Lower lobe of right lung (tissue), 2 donors: ENCODE data around the gene HS3ST3A1. TPM values are rescaled to one million over a fixed set of nuclear protein-coding genes. Genes with fewer than 3 reads are reported as not detected.

ENCODE experiments used
- ATAC-seq, 2 donors: fragments of 200-7000 bp; cut with Tn5 transposase; one replicate each; pipeline ENCODE4 v1.9.1; 2020 to 2022; ENCODE audit warnings: mild to moderate bottlenecking in 2 of 2, moderate library complexity in 2 of 2
- DNase-seq: peaks from one replicate; pipeline ENCODE4 v3.0.0-alpha.2; 2020
- H3K27ac ChIP-seq: fragments of 200-600 bp; one replicate; pipeline ENCODE4 v1.8.0; 2022
- H3K27me3 ChIP-seq: fragments of 200-600 bp; one replicate; pipeline ENCODE4 v1.8.0; 2022; ENCODE audit warnings: low read depth
- H3K36me3 ChIP-seq: fragments of 200-600 bp; one replicate; pipeline ENCODE4 v1.8.0; 2022; ENCODE audit warnings: mild to moderate bottlenecking
- H3K4me1 ChIP-seq: fragments of 200-600 bp; one replicate; pipeline ENCODE4 v1.8.0; 2022
- H3K4me3 ChIP-seq: fragments of 200-600 bp; one replicate; pipeline ENCODE4 v1.8.0; 2022; ENCODE audit warnings: mild to moderate bottlenecking
- H3K9me3 ChIP-seq: fragments of 200-600 bp; one replicate; pipeline ENCODE4 v1.8.0; 2022
- intact Hi-C: fragments of 100-400 bp; cut with DNase I; formaldehyde crosslinking; loops from one replicate; pipeline ENCODE4 v1.11.0; 2022
- total RNA-seq: library from RNA; stranded (reverse); fragmentation: NEBNext Ultra II Directional; extraction: Animal tissue kit (Norgen Biotek cat#: 25700); gene quantifications from one replicate; pipeline ENCODE4 v1.2.1, GENCODE V29; 2021
- TF ChIP-seq, protein P1 (sequence below): fragments of 200-600 bp; IDR thresholded peaks from one replicate; pipeline ENCODE4 v1.8.0; 2022; ENCODE audit warnings: antibody characterized with exemption, mild to moderate bottlenecking
- donor health status: DM: no; HTN: yes; CAD: no; lungs with severe emphysema.

HS3ST3A1 gene
- total RNA-seq, 1 donor from 2014 or later = 0.53 TPM

DNA sequence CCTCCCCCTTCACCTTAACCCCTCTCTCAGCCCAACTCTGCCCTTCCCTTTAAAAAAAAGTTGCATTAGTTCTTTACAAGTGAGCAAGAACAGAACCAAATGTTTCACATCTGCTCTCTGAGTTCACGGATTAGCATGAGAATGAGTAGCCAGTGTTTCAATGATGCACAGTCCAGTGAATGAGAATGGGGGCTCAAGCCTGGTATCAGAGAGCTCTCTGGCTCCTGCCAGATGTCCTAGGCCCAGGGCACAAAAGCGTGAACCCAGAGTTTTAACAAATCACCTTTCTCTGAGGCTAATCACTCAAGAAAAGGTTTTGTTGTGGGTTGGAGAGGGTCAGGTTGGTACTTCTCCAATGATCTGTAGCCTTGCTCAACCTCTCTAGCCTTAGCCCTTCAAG is 41.5 kb upstream of the HS3ST3A1 start:
- H3K27ac ChIP-seq = no peak overlapping the region
- intact Hi-C loops = no loop called here
- TF ChIP-seq, protein P1, sequence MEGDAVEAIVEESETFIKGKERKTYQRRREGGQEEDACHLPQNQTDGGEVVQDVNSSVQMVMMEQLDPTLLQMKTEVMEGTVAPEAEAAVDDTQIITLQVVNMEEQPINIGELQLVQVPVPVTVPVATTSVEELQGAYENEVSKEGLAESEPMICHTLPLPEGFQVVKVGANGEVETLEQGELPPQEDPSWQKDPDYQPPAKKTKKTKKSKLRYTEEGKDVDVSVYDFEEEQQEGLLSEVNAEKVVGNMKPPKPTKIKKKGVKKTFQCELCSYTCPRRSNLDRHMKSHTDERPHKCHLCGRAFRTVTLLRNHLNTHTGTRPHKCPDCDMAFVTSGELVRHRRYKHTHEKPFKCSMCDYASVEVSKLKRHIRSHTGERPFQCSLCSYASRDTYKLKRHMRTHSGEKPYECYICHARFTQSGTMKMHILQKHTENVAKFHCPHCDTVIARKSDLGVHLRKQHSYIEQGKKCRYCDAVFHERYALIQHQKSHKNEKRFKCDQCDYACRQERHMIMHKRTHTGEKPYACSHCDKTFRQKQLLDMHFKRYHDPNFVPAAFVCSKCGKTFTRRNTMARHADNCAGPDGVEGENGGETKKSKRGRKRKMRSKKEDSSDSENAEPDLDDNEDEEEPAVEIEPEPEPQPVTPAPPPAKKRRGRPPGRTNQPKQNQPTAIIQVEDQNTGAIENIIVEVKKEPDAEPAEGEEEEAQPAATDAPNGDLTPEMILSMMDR = no peak
- no peaks in the 10 kb centered on the region for H3K9me3 ChIP-seq
- no peak for DNase-seq
- no peaks in the 10 kb centered on the region for H3K4me1 ChIP-seq
- H3K36me3 ChIP-seq = no peaks in the 10 kb centered on the region
- no peak overlapping the region for H3K4me3 ChIP-seq
- ATAC-seq = no peak
- no peaks in the 10 kb centered on the region for H3K27me3 ChIP-seq

DNA sequence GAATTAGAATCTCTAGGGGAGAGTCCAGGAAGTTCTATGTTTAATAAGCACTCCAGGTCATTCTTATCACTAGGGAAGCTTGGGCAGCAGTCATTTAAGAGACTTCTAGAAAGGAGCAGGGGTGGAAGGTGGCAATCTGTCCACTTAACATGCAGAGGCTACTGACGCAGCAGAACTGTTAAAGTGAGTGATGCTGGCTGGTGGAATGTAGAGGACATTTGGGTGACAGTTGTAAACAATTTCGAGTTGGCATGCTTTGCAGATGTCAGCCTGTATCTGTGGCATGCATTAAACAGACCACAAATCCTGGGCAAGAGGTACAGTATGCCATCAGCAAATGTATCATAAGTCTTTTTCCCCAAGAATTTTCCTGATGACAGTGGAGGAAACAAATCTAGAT is 40.5 kb upstream of the HS3ST3A1 start:
- Histone ChIP-seq H3K4me3 (no peak overlapping the region), H3K27me3 (no peaks in the 10 kb centered on the region), H3K36me3 (no peaks in the 10 kb centered on the region), H3K4me1 (no peaks in the 10 kb centered on the region), H3K9me3 (no peaks in the 10 kb centered on the region), H3K27ac (no peak overlapping the region)
- TF ChIP-seq, protein P1 = no peak
- DNase-seq (no peak), ATAC-seq (no peak)
- intact Hi-C loops = no loop called here

DNA sequence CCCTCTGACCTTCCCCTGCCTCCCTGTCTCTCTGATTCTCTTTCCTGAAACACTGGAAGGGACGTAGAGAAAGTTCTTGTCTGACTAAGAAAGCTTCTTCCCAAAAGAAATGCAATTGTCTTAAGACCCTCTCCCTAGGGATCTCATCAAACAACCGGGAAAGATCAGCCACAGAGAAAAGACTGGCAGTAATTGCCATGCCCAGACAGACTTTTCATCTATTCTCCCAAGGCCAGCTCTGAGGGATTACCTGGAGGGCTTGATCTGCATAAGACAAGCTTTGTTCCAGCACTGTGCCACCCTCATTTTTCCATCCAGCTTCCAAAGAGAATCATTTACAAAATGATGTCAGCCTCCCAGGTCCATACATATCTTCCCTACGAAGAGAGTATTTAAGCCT is 38.8 kb upstream of the HS3ST3A1 start:
- Histone ChIP-seq H3K4me3 (no peak overlapping the region), H3K9me3 (no peaks in the 10 kb centered on the region), H3K27ac (no peak overlapping the region), H3K4me1 (no peaks in the 10 kb centered on the region), H3K27me3 (no peaks in the 10 kb centered on the region), H3K36me3 (no peaks in the 10 kb centered on the region)
- TF ChIP-seq, protein P1 = no peak
- no peak for DNase-seq
- ATAC-seq = no peak
- intact Hi-C loops = no loop called here

DNA sequence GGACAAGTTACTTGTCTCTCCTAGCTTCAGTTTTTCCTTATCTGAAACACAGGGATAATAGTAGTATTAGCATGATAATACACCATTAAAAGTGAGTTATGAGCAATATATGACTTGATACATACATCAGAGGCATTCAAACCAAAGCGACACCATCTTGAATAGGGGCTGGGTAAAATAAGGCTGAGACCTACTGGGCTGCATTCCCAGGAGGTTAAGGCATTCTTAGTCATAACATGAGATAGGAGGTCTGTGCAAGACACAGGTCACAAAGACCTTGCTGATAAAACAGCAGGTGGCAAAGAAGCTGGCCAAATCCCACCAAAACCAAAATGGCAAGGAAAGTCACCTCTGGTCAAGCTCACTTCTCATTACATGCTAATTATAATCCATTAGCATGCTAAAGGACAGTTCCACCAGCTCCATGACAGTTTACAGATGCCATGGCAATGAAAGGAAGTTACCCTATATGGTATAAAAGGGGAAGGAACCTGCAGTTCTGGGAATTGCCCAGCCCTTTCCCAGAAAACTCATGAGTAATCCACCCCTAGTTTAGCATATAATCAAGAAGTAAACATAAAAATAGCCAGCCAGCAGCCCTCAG is 37.2 kb upstream of the HS3ST3A1 start:
- Histone ChIP-seq H3K36me3 (no peaks in the 10 kb centered on the region), H3K4me1 (no peaks in the 10 kb centered on the region), H3K27ac (no peak overlapping the region), H3K9me3 (no peaks in the 10 kb centered on the region), H3K27me3 (no peaks in the 10 kb centered on the region), H3K4me3 (no peak overlapping the region)
- DNase-seq (no peak), ATAC-seq (no peak)
- TF ChIP-seq, protein P1 = no peak
- intact Hi-C loops = no loop called here

DNA sequence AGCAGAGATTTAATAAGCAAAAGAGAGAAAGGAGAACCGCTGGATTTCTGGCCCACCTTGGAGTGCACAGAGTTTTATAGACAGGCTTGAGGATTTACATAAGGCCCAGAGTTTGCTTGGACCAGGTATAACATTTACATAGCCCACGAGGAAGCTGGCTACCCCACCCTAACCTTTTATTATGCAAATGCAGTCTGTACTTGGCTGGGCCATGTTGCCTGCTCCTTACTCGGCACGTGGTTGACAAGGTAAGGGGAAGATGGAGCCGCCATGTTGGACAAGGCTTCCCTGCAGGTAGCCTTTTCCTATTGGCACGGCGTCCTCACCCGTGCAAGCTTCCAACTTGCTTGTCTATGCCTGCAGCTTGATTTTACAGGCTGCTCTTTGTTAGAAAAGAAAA is 35.2 kb upstream of the HS3ST3A1 start:
- Histone ChIP-seq H3K4me1 (no peaks in the 10 kb centered on the region), H3K27ac (no peak overlapping the region), H3K36me3 (no peaks in the 10 kb centered on the region), H3K4me3 (no peak overlapping the region), H3K9me3 (no peaks in the 10 kb centered on the region), H3K27me3 (no peaks in the 10 kb centered on the region)
- DNase-seq (no peak), ATAC-seq (no peak)
- intact Hi-C loops = no loop called here
- TF ChIP-seq, protein P1 = no peak

DNA sequence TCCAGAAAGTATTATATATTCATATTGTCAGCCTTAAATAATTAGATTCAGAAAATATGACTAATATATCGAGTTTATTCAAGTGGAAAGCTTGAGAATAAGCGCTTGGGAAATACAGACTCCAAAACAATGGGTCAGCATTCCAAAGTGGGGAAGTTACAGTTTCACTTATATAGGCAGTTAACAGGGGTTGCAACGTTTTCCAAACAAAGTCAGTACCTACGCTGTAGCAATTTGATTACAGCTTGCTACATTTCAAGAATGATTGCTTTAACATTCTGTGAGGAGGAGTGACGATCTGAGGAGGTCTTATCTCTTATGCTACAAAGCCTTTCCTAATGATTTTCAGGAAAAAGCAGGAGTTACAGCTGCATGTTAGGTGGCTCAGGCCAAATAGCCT is 34.2 kb upstream of the HS3ST3A1 start:
- TF ChIP-seq, protein P1 = no peak
- H3K36me3 ChIP-seq = no peaks in the 10 kb centered on the region
- intact Hi-C loops = no loop called here

More for the DNA sequence above, 34.2 kb upstream of the HS3ST3A1 start:
- Histone ChIP-seq H3K27me3 (no peaks in the 10 kb centered on the region), H3K4me3 (no peak overlapping the region), H3K27ac (no peak overlapping the region), H3K4me1 (no peaks in the 10 kb centered on the region), H3K9me3 (no peaks in the 10 kb centered on the region)
- DNase-seq (no peak), ATAC-seq (no peak)
